A673 (cell line): ENCODE results near the gene SEC61G.

Experiments
- CTCF ChIP-seq: fragments of 300-800, 200-600 bp; sonication (generic); conservative IDR thresholded peaks from 2 replicates; pipeline ENCODE4 v1.5.1; 2017; ENCODE audit warnings: low read depth, mild to moderate bottlenecking, antibody characterized with exemption, low read length, moderate library complexity, mixed read lengths
- EZH2 ChIP-seq: fragments of 200-600 bp; sonication (generic); IDR thresholded peaks from 2 replicates; pipeline ENCODE4 v1.6.1; 2017; ENCODE audit warnings: borderline replicate concordance, low read depth, mild to moderate bottlenecking, mixed read lengths, antibody characterized with exemption, low read length; ENCODE audit not compliant: poor library complexity, severe bottlenecking

- TF ChIP-seq CTCF = no peak
- TF ChIP-seq EZH2 = no peak
Observed at GRCh38 chr7:54774785-54775740, 16.1 kb upstream of the SEC61G start.
